H1 (cell line): ENCODE measurements around the gene TBCD. TPM values are rescaled to one million over a fixed set of nuclear protein-coding genes. Genes with fewer than 3 reads are reported as not detected.

Experiments
- CTCF ChIA-PET: fragments of 300-600 bp; sonication (Branson Sonifier 250); formaldehyde crosslinking; loops from one replicate; lab custom pipeline; 2021; ENCODE audit not compliant: partially characterized antibody; lab: Charles Lee
- POLR2A ChIA-PET: fragments of 300-600 bp; sonication (Branson Sonifier 250); formaldehyde crosslinking; loops from one replicate; lab custom pipeline; 2021; ENCODE audit warnings: inconsistent platforms; ENCODE audit not compliant: partially characterized antibody; lab: Charles Lee
- DNase-seq, 2 experiments: peaks; one replicate each; pipeline versions ENCODE4 v3.0.0 to v3.0.0-alpha.2; 2010 to 2022; ENCODE audit warnings: low spot score in 2 of 2, low read depth in 1 of 2, mixed read lengths in 1 of 2
- FAIRE-seq: peaks from 2 replicates; lab custom pipeline; 2011; peaks lifted over from hg19 to GRCh38; lab: Jason Lieb, UNC
- H2AFZ ChIP-seq: 2 replicates; pipeline ENCODE4 v1.8.1; 2012; ENCODE audit warnings: low read length, inconsistent platforms
- H2AK5ac ChIP-seq: 2 replicates; pipeline ENCODE4 v1.6.1; 2013; ENCODE audit warnings: low read depth, low read length
- H2BK120ac ChIP-seq: replicated peaks from 2 replicates; pipeline ENCODE3; 2013; ENCODE audit warnings: low read depth, low read length, inconsistent platforms
- H2BK12ac ChIP-seq: 2 replicates; pipeline ENCODE4 v1.6.1; 2013; ENCODE audit warnings: low read depth, low read length
- H2BK15ac ChIP-seq: 2 replicates; pipeline ENCODE4 v1.6.1; 2013; ENCODE audit warnings: low read length
- H2BK20ac ChIP-seq: 2 replicates; pipeline ENCODE4 v1.6.1; 2013; ENCODE audit warnings: low read length
- H2BK5ac ChIP-seq: 2 replicates; pipeline ENCODE4 v1.6.1; 2013; ENCODE audit warnings: low read depth, low read length
- H3K14ac ChIP-seq: 2 replicates; pipeline ENCODE4 v1.6.1; 2013; ENCODE audit warnings: inconsistent platforms; ENCODE audit not compliant: insufficient read length
- H3K18ac ChIP-seq: 2 replicates; pipeline ENCODE4 v1.6.1; 2013; ENCODE audit warnings: low read length; ENCODE audit errors: extremely low read depth
- H3K23ac ChIP-seq: 2 replicates; pipeline ENCODE4 v1.6.1; 2013; ENCODE audit warnings: inconsistent platforms; ENCODE audit not compliant: insufficient read length
- H3K23me2 ChIP-seq: 2 replicates; pipeline ENCODE4 v1.6.1; 2013; ENCODE audit warnings: low read depth, low read length
- H3K27ac ChIP-seq: 2 replicates; pipeline ENCODE4 v1.6.1; 2011; ENCODE audit warnings: low read depth, low read length, inconsistent platforms
- H3K27me3 ChIP-seq, 4 experiments: replicated peaks in 1 of 4; 1 replicate in 1 of 4; 2 replicates in 3 of 4; pipeline versions ENCODE4 v1.6.1 to v1.8.1; 2011 to 2013; ENCODE audit warnings: low read length in 3 of 4, mild to moderate bottlenecking in 3 of 4, inconsistent platforms in 2 of 4, mixed read lengths in 2 of 4, moderate library complexity in 1 of 4; ENCODE audit not compliant: control insufficient read depth in 3 of 4, insufficient read depth in 3 of 4; ENCODE audit errors: extremely low read depth in 1 of 4
- H3K36me3 ChIP-seq, 4 experiments: 2 replicates each; pipeline versions ENCODE4 v1.6.1 to v1.8.1; 2011 to 2013; ENCODE audit warnings: mild to moderate bottlenecking in 4 of 4, low read length in 3 of 4, moderate library complexity in 2 of 4, control low read depth in 1 of 4, inconsistent platforms in 1 of 4; ENCODE audit not compliant: insufficient read depth in 4 of 4, control insufficient read depth in 2 of 4
- H3K4ac ChIP-seq: replicated peaks from 2 replicates; pipeline ENCODE3; 2013; ENCODE audit warnings: low read length, low read depth, mixed read lengths, inconsistent platforms; ENCODE audit not compliant: insufficient read length
- H3K4me1 ChIP-seq, 4 experiments: replicated peaks in 1 of 4; 1 replicate in 1 of 4; 2 replicates in 3 of 4; pipeline versions ENCODE4 v1.6.1 to v1.8.1; 2011 to 2013; ENCODE audit warnings: low read length in 3 of 4, inconsistent platforms in 2 of 4, mixed read lengths in 1 of 4; ENCODE audit not compliant: insufficient read depth in 4 of 4, control insufficient read depth in 3 of 4
- H3K4me2 ChIP-seq, 2 experiments: 2 replicates each; pipeline versions ENCODE4 v1.6.1 to v1.8.1; 2011 to 2013; ENCODE audit warnings: low read depth in 2 of 2, low read length in 2 of 2, control low read depth in 1 of 2, inconsistent platforms in 1 of 2, mild to moderate bottlenecking in 1 of 2; ENCODE audit not compliant: insufficient read depth in 1 of 2
- H3K4me3 ChIP-seq, 4 experiments: fragments of 200-600, 300-600 bp in 1 of 4; sonication (generic), shearing (Covaris generic), sonication (Bioruptor Twin) in 1 of 4; 2 replicates each; pipeline versions ENCODE4 v1.5.1 to v1.8.1; 2011 to 2016; ENCODE audit warnings: low read length in 4 of 4, low read depth in 3 of 4, control low read depth in 2 of 4, inconsistent platforms in 2 of 4, mild to moderate bottlenecking in 2 of 4, mixed read lengths in 1 of 4, moderate library complexity in 1 of 4; ENCODE audit not compliant: insufficient read depth in 2 of 4; ENCODE audit errors: extremely low read depth in 1 of 4
- H3K56ac ChIP-seq: replicated peaks from 2 replicates; pipeline ENCODE3; 2013; ENCODE audit warnings: low read depth, mild to moderate bottlenecking, mixed read lengths, low read length, inconsistent platforms; ENCODE audit not compliant: insufficient read length
- H3K79me1 ChIP-seq: 2 replicates; pipeline ENCODE4 v1.6.1; 2013; ENCODE audit warnings: low read depth, low read length, control low read depth
- H3K79me2 ChIP-seq, 2 experiments: 2 replicates each; pipeline versions ENCODE4 v1.6.1 to v1.8.1; 2012 to 2013; ENCODE audit warnings: low read length in 2 of 2, mild to moderate bottlenecking in 2 of 2, inconsistent platforms in 1 of 2; ENCODE audit not compliant: insufficient read depth in 2 of 2, control insufficient read depth in 1 of 2
- H3K9ac ChIP-seq, 4 experiments: replicated peaks in 1 of 4; 1 replicate in 1 of 4; 2 replicates in 3 of 4; pipeline versions ENCODE4 v1.6.1 to v1.8.1; 2011 to 2013; ENCODE audit warnings: low read depth in 3 of 4, low read length in 3 of 4, control low read depth in 2 of 4, mild to moderate bottlenecking in 2 of 4, moderate library complexity in 2 of 4, inconsistent platforms in 1 of 4; ENCODE audit errors: extremely low read depth in 1 of 4
- H3K9me3 ChIP-seq, 2 experiments: 2 replicates each; pipeline versions ENCODE4 v1.6.1 to v1.8.1; 2012 to 2013; ENCODE audit warnings: mild to moderate bottlenecking in 2 of 2, moderate library complexity in 2 of 2, control low read depth in 1 of 2, inconsistent platforms in 1 of 2, low read depth in 1 of 2, low read length in 1 of 2, mixed read lengths in 1 of 2; ENCODE audit not compliant: insufficient read depth in 2 of 2
- H4K20me1 ChIP-seq, 2 experiments: replicated peaks in 1 of 2; 2 replicates each; pipeline versions ENCODE3 to v1.8.1; 2011 to 2013; ENCODE audit warnings: inconsistent platforms in 2 of 2, low read length in 2 of 2, mild to moderate bottlenecking in 1 of 2; ENCODE audit not compliant: insufficient read depth in 2 of 2, control insufficient read depth in 1 of 2
- H4K5ac ChIP-seq: 2 replicates; pipeline ENCODE4 v1.6.1; 2013; ENCODE audit warnings: low read length, low read depth, mixed read lengths, inconsistent platforms; ENCODE audit not compliant: insufficient read length
- H4K8ac ChIP-seq: 2 replicates; pipeline ENCODE4 v1.8.0; 2013; ENCODE audit warnings: mild to moderate bottlenecking, moderate library complexity, low read length, inconsistent platforms; ENCODE audit not compliant: insufficient read depth; ENCODE audit errors: extremely low read depth
- H4K91ac ChIP-seq: replicated peaks from 2 replicates; pipeline ENCODE3; 2013; ENCODE audit warnings: low read length, mixed read lengths, inconsistent platforms; ENCODE audit not compliant: insufficient read length
- GABPA ChIP-seq: IDR thresholded peaks from 2 replicates; pipeline ENCODE4 v1.6.1; 2011; ENCODE audit warnings: mild to moderate bottlenecking, low read length, moderate library complexity, borderline replicate concordance; ENCODE audit not compliant: insufficient read depth
- HDAC2 ChIP-seq, 2 experiments: fragments of 300-600 bp in 1 of 2; sonication (generic) in 1 of 2; IDR thresholded peaks; 2 replicates each; pipeline ENCODE4 v1.6.1; 2011 to 2012; ENCODE audit warnings: low read depth in 2 of 2, low read length in 2 of 2, mild to moderate bottlenecking in 2 of 2, moderate library complexity in 2 of 2, borderline replicate concordance in 1 of 2, inconsistent platforms in 1 of 2
- HDAC6 ChIP-seq: IDR thresholded peaks from one replicate; pipeline ENCODE4 v1.7.1; 2012; ENCODE audit warnings: low read depth, mild to moderate bottlenecking, inconsistent platforms, low read length, moderate library complexity
- KDM1A ChIP-seq: fragments of 200-600, 300-600 bp; sonication (generic); IDR thresholded peaks from 2 replicates; pipeline ENCODE4 v1.7.1; 2016; ENCODE audit warnings: mild to moderate bottlenecking, low read length, borderline replicate concordance
- KDM4A ChIP-seq: IDR thresholded peaks from one replicate; pipeline ENCODE4 v1.7.1; 2012; ENCODE audit warnings: low read depth, mild to moderate bottlenecking, moderate library complexity, low read length, inconsistent platforms; ENCODE audit not compliant: severe bottlenecking
- KDM5A ChIP-seq: fragments of 200-600 bp; IDR thresholded peaks from 2 replicates; pipeline ENCODE4 v1.7.1; 2012; ENCODE audit warnings: mild to moderate bottlenecking, low read length, inconsistent platforms, mixed read lengths
- MAFK ChIP-seq: IDR thresholded peaks from 2 replicates; pipeline ENCODE4 v1.6.1; 2012; ENCODE audit warnings: low read depth, mild to moderate bottlenecking, improper control_type of control experiment, low read length
- PHF8 ChIP-seq: fragments of 200-600 bp; sonication (generic); conservative IDR thresholded peaks from 2 replicates; pipeline ENCODE4 v1.7.1; 2012; ENCODE audit warnings: low read depth, mild to moderate bottlenecking, inconsistent platforms, low read length, moderate library complexity
- POU5F1 ChIP-seq: IDR thresholded peaks from 2 replicates; pipeline ENCODE4 v1.6.1; 2011; ENCODE audit warnings: low read depth, mild to moderate bottlenecking, low read length, moderate library complexity
- SIX5 ChIP-seq: IDR thresholded peaks from 2 replicates; pipeline ENCODE4 v1.6.1; 2011; ENCODE audit warnings: mild to moderate bottlenecking, low read depth, low read length
- polyA plus RNA-seq, 7 experiments: library from polyadenylated mRNA; depleted of rRNA in 3 of 7; stranded (reverse) in 5 of 7; unstranded in 2 of 7; fragments of >200 nt in 5 of 7; fragments of 200-250 nt in 2 of 7; gene quantifications; 1 replicate in 5 of 7; 2 replicates in 1 of 7; 4 replicates in 1 of 7; pipeline versions ENCODE4 v1.2.1 to v1.2.3, GENCODE V29; 2011 to 2013; ENCODE audit warnings: missing spikeins in 2 of 7, mixed read lengths in 2 of 7
- total RNA-seq: library from RNA; stranded (reverse); fragmentation: NEBNext Ultra II Directional; extraction: Animal tissue kit (Norgen Biotek cat#: 25700); gene quantifications from 2 replicates; pipeline ENCODE4 v1.2.1, GENCODE V29; 2021
- TF ChIP-seq, protein P1 (sequence below): IDR thresholded peaks from 2 replicates; pipeline ENCODE4 v1.6.1; 2012; ENCODE audit warnings: inconsistent platforms

Gene TBCD
- total and polyA plus RNA-seq, 2 of the 8 experiments (the other 6 are each of a cell fraction or from before 2014, with no cell fraction given) = 118 to 162 TPM

DNA sequence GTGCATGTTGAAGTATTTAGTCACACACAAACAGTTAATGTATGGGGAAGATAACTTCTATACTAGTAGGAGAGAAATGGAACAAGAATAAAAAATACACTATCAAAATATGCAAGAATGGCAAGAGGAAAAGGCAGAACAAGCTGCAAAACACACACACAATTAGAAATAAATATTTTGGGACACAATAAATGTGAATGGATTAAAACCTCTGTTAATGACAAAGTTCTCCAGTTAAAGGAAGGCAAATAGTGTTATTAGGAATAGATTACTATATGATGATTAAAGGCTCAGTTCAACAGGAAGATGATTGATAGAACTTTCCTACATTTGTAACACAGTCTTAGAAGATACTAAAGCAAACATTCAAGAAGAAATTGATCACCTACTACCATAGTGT lies 194.2 kb downstream of the TBCD start:
- Histone ChIP-seq H2BK5ac (no peak overlapping the region), H4K8ac (no peak overlapping the region), H3K4me2 (no peak overlapping the region), H3K56ac (no peak overlapping the region), H3K14ac (no peak overlapping the region), H2AFZ (no peak overlapping the region), H2AK5ac (no peak overlapping the region), H4K5ac (no peak overlapping the region), H2BK12ac (no peak overlapping the region), H3K9me3 (peaks cover 84 to 85% of the 10 kb centered on the region in 2 experiments), H2BK20ac (no peak overlapping the region), H4K91ac (no peak overlapping the region), H3K18ac (no peak overlapping the region), H3K27me3 (no peaks in the 10 kb centered on the region), H3K36me3 (peaks cover 2 to 38% (median 23%) of the 10 kb centered on the region in 4 experiments; a peak in 6 of 8 replicates), H4K20me1 (no peaks in the 10 kb centered on the region), H3K4me3 (no peak overlapping the region), H3K23ac (no peak overlapping the region), H3K9ac (no peak overlapping the region), H2BK120ac (no peak overlapping the region), H3K27ac (no peak overlapping the region), H3K79me1 (no peaks in the 10 kb centered on the region; the same call in 1 of the 2 replicates), H3K4me1 (no peaks in the 10 kb centered on the region), H3K79me2 (no peaks in the 10 kb centered on the region), H3K4ac (no peak overlapping the region), H2BK15ac (no peak overlapping the region), H3K23me2 (no peaks in the 10 kb centered on the region)
- CTCF ChIA-PET = no interaction called here
- TF ChIP-seq PHF8 = no peak
- TF ChIP-seq GABPA = no peak
- TF ChIP-seq POU5F1 = no peak
- TF ChIP-seq, protein P1, sequence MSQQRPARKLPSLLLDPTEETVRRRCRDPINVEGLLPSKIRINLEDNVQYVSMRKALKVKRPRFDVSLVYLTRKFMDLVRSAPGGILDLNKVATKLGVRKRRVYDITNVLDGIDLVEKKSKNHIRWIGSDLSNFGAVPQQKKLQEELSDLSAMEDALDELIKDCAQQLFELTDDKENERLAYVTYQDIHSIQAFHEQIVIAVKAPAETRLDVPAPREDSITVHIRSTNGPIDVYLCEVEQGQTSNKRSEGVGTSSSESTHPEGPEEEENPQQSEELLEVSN = no peak
- TF ChIP-seq SIX5 = no peak
- TF ChIP-seq KDM1A = no peak
- TF ChIP-seq HDAC2 (IDR thresholded peaks at IDR 0.05; ENCODE audit: borderline replicate concordance in 1 of 2, low read depth in 2 of 2, low read length in 2 of 2) = no peak
- no peak for TF ChIP-seq KDM5A
- TF ChIP-seq MAFK = no peak
- no peak for TF ChIP-seq HDAC6
- no peak for TF ChIP-seq KDM4A
- FAIRE-seq (no peak), DNase-seq (no peak)
- POLR2A ChIA-PET = interaction anchor here (1.2 kb wide), 1 partner anchor 10 kb away, joined by 3 read pairs; no protein-coding TSS in a partner anchor
